HepG2 (cell line): ENCODE results near the gene CAPN12. TPM values are rescaled to one million over a fixed set of nuclear protein-coding genes. Genes with fewer than 3 reads are reported as not detected.

ENCODE experiments used
- ATAC-seq: fragments of 200-7000 bp; cut with Tn5 transposase; 3 replicates; pipeline ENCODE4 v1.9.1; 2020; ENCODE audit warnings: mild to moderate bottlenecking, moderate library complexity
- BruUV-seq: library from RNA; stranded (reverse); fragments of 400-500 nt; replicated peaks from 2 replicates; lab custom pipeline; 2021; lab: Mats Ljungman, UMichigan
- CTCF ChIA-PET: fragments of 300-600 bp; formaldehyde crosslinking; extraction: SDS; loops from one replicate; lab custom pipeline; 2021; ENCODE audit warnings: low total read pairs, inconsistent platforms, low intra/inter-chr PET ratio; lab: Yijun Ruan, JAX
- POLR2A ChIA-PET: fragments of 350-600 bp; sonication (Branson Sonifier 250); formaldehyde crosslinking; loops from one replicate; lab custom pipeline; 2020; ENCODE audit warnings: antibody characterized with exemption, inconsistent platforms; lab: Yijun Ruan, JAX
- DNase-seq: peaks from one replicate; pipeline ENCODE4 v3.0.0-alpha.2; 2015; ENCODE audit warnings: low spot score
- FAIRE-seq: peaks from 3 replicates; lab custom pipeline; 2011; peaks lifted over from hg19 to GRCh38; lab: Jason Lieb, UNC
- H2AFZ ChIP-seq: one replicate; pipeline ENCODE4 v1.6.1; 2011; ENCODE audit warnings: low read length, inconsistent platforms
- H3K27ac ChIP-seq: fragments of 300-600 bp; 3 replicates; pipeline ENCODE4 v1.8.0; 2011; ENCODE audit warnings: mixed run types, mild to moderate bottlenecking, mixed read lengths, low read length, inconsistent platforms; ENCODE audit not compliant: insufficient read depth; ENCODE audit errors: extremely low read length
- H3K27me3 ChIP-seq, 2 experiments: fragments of 200-600 bp in 1 of 2; 2 replicates in 1 of 2; 3 replicates in 1 of 2; pipeline versions ENCODE4 v1.6.0 to v1.8.0; 2011; ENCODE audit warnings: low read length in 2 of 2, mild to moderate bottlenecking in 2 of 2, moderate library complexity in 2 of 2, inconsistent platforms in 1 of 2; ENCODE audit not compliant: insufficient read depth in 2 of 2, control insufficient read depth in 1 of 2
- H3K36me3 ChIP-seq, 2 experiments: fragments of 200-600 bp in 1 of 2; replicated peaks in 1 of 2; 2 replicates in 1 of 2; 3 replicates in 1 of 2; pipeline versions ENCODE4 v1.5.1 to v1.8.0; 2011; ENCODE audit warnings: low read length in 2 of 2, inconsistent platforms in 1 of 2; ENCODE audit not compliant: insufficient read depth in 2 of 2, control insufficient read depth in 1 of 2
- H3K4me1 ChIP-seq: 2 replicates; pipeline ENCODE4 v1.5.1; 2012; ENCODE audit warnings: low read length, inconsistent platforms; ENCODE audit not compliant: insufficient read depth
- H3K4me2 ChIP-seq: 2 replicates; pipeline ENCODE4 v1.6.0; 2011; ENCODE audit warnings: low read depth, low read length, inconsistent platforms
- H3K4me3 ChIP-seq, 3 experiments: fragments of 200-600 bp in 1 of 3; sonication (generic), shearing (Covaris generic) in 1 of 3; replicated peaks in 1 of 3; 2 replicates each; pipeline ENCODE4 v1.5.1; 2011 to 2016; ENCODE audit warnings: low read length in 3 of 3, inconsistent platforms in 2 of 3, low read depth in 2 of 3, mild to moderate bottlenecking in 2 of 3, control low read depth in 1 of 3, mixed read lengths in 1 of 3; ENCODE audit not compliant: insufficient read depth in 1 of 3
- H3K79me2 ChIP-seq: one replicate; pipeline ENCODE4 v1.6.1; 2011; ENCODE audit warnings: low read length, inconsistent platforms; ENCODE audit not compliant: insufficient read depth
- H3K9ac ChIP-seq: 2 replicates; pipeline ENCODE4 v1.6.0; 2011; ENCODE audit warnings: mild to moderate bottlenecking, low read depth, low read length, inconsistent platforms; ENCODE audit not compliant: insufficient read depth
- H3K9me3 ChIP-seq: 2 replicates; pipeline ENCODE4 v1.5.1; 2012; ENCODE audit warnings: mild to moderate bottlenecking, low read length
- H4K20me1 ChIP-seq: 2 replicates; pipeline ENCODE4 v1.6.0; 2011; ENCODE audit warnings: inconsistent platforms, mild to moderate bottlenecking, low read length, moderate library complexity; ENCODE audit not compliant: insufficient read depth
- BHLHE40 ChIP-seq: IDR thresholded peaks from 2 replicates; pipeline ENCODE4 v1.6.1; 2011; ENCODE audit warnings: low read length, improper control_type of control experiment
- CEBPB ChIP-seq: IDR thresholded peaks from 2 replicates; pipeline ENCODE4 v1.6.1; 2011; ENCODE audit warnings: low read depth, low read length, improper control_type of control experiment, borderline replicate concordance
- NFRKB ChIP-seq: fragments of 450-650 bp; IDR thresholded peaks from 2 replicates; pipeline ENCODE4 v1.6.1; 2017
- PCBP1 ChIP-seq: fragments of 200-400 bp; formaldehyde crosslinking; IDR thresholded peaks from 2 replicates; pipeline ENCODE4 v1.6.1; 2017; ENCODE audit warnings: mild to moderate bottlenecking, low read depth, low read length, borderline replicate concordance
- SP1 ChIP-seq, 2 experiments: fragments of 450-650 bp in 1 of 2; sonication (generic) in 1 of 2; formaldehyde crosslinking in 1 of 2; IDR thresholded peaks; 2 replicates each; pipeline versions ENCODE4 v1.4.0 to v1.6.1; 2016 to 2020; ENCODE audit warnings: missing genetic modification reagents in 1 of 2
- ZNF235 ChIP-seq: sonication (generic); formaldehyde crosslinking; IDR thresholded peaks from 2 replicates; pipeline ENCODE4 v1.8.1; 2023; ENCODE audit warnings: mild to moderate bottlenecking, missing genetic modification reagents, borderline replicate concordance
- ZNF687 ChIP-seq: sonication (generic); formaldehyde crosslinking; IDR thresholded peaks from 2 replicates; pipeline ENCODE4 v1.5.1; 2020; ENCODE audit warnings: mild to moderate bottlenecking, missing genetic modification reagents, moderate library complexity
- ZNF740 ChIP-seq: sonication (generic); formaldehyde crosslinking; IDR thresholded peaks from 2 replicates; pipeline ENCODE4 v1.4.0; 2020; ENCODE audit warnings: missing genetic modification reagents
- WGBS: methylation state at CpG from one replicate; pipeline ENCODE4 v1.1.6; 2017; ENCODE audit warnings: low lambda C conversion rate; 5-methylcytosine and 5-hydroxymethylcytosine counted together
- in situ Hi-C: cut with HindIII; loops from 2 replicates; pipeline ENCODE4 v1.10.0; 2017; ENCODE audit warnings: low pct_unique_long_range_greater_than_20kb; ENCODE audit not compliant: extremely low pct_ligation_motif_present
- intact Hi-C: fragments of 100-400 bp; cut with micrococcal nuclease; formaldehyde crosslinking; loops from one replicate; pipeline ENCODE4 v1.10.0; 2022; ENCODE audit not compliant: unreplicated experiment
- polyA plus RNA-seq, 8 experiments: library from polyadenylated mRNA; depleted of rRNA in 3 of 8; stranded (reverse) in 7 of 8; unstranded in 1 of 8; fragments of >200 nt; fragmentation: Illumina TruSeq in 4 of 8; extraction: Trizol in 4 of 8; gene quantifications; 2 replicates each; pipeline versions ENCODE4 v1.2.1 to v1.2.3, GENCODE V29; 2011 to 2016; ENCODE audit warnings: low read depth in 4 of 8, missing spikeins in 1 of 8, mixed read lengths in 1 of 8; ENCODE audit not compliant: insufficient read depth in 1 of 8
- total RNA-seq, 5 experiments: library from RNA; depleted of rRNA; stranded (reverse); fragments of >200 nt; fragmentation: Illumina TruSeq; extraction: Trizol; gene quantifications; 2 replicates each; pipeline ENCODE4 v1.2.3, GENCODE V29; 2016; ENCODE audit warnings: low read depth in 1 of 5

The CAPN12 gene
- total and polyA plus RNA-seq, 2 of the 13 experiments (the other 11 are each of a cell fraction or from before 2014, with no cell fraction given) = 1.6 to 13.6 TPM

- TF ChIP-seq ZNF687 (CRISPR knock-in tag) = peak; percentile 70; the same call in 1 of the 2 replicates
- TF ChIP-seq PCBP1 = no peak
These were observed 7.6 kb downstream of the CAPN12 start (continued) for GRCh38 chr19:38736413-38737280.

GRCh38 chr19:38736036-38736412, 8.2 kb downstream of the CAPN12 start:
- Histone ChIP-seq H3K27me3 (no peaks in the 10 kb centered on the region), H3K4me3 (peak overlapping the region; percentile 34 to 63 (median 50); a peak in 4 of 6 replicates), H3K36me3 (peaks cover 1 to 3% of the 10 kb centered on the region in 2 experiments; a peak in 1 of 5 replicates), H2AFZ (no peak overlapping the region), H4K20me1 (no peaks in the 10 kb centered on the region), H3K79me2 (no peaks in the 10 kb centered on the region), H3K4me1 (peaks cover 51% of the 10 kb centered on the region), H3K9ac (peak overlapping the region; percentile 56; the same call in 1 of the 2 replicates), H3K27ac (peak overlapping the region; percentile 30), H3K4me2 (peak overlapping the region; percentile 57; the same call in 1 of the 2 replicates), H3K9me3 (no peaks in the 10 kb centered on the region)
- DNase-seq = no peak
- ATAC-seq = peak; percentile 20
- in situ Hi-C loops (loop anchor here (25.0 kb wide), 1 partner anchor 176 kb away; the partner anchor contains the start of gene CCER2), intact Hi-C loops (no loop called here)
- ChIA-PET CTCF (no interaction called here), POLR2A (no interaction called here)
- WGBS = 60% methylated on average over 36 of the region's 42 CpGs
- no peak for FAIRE-seq
- BruUV-seq = no TSS peak
- TF ChIP-seq ZNF235 (CRISPR knock-in tag) (no peak), ZNF740 (CRISPR knock-in tag) (0 out of 2 replicates have a peak, but pooled peaks have one; percentile 53), BHLHE40 (no peak), SP1 (IDR thresholded peaks at IDR 0.05) (no peak), SP1 (CRISPR knock-in tag; IDR thresholded peaks at IDR 0.05) (0 out of 2 replicates have a peak, but pooled peaks have one; percentile 21), ZNF687 (CRISPR knock-in tag) (peak; percentile 45; the same call in 1 of the 2 replicates), NFRKB (no peak), CEBPB (no peak)
